Kidney (tissue), 14 donors: ENCODE data around the gene AKAP8. TPM values are rescaled to one million over a fixed set of nuclear protein-coding genes. Genes with fewer than 3 reads are reported as not detected.

Experiments
- DNase-seq, 5 donors: peaks; one replicate each; pipeline ENCODE4 v3.0.0-alpha.2; 2013 to 2020
- FAIRE-seq: peaks from 2 replicates; lab custom pipeline; 2012; peaks lifted over from hg19 to GRCh38; lab: Jason Lieb, UNC
- H3K27ac ChIP-seq, 2 donors: one replicate each; pipeline ENCODE4 v1.7.0; 2013; ENCODE audit warnings: low read depth in 2 of 2, low read length in 2 of 2, inconsistent platforms in 1 of 2
- H3K27me3 ChIP-seq: one replicate; pipeline ENCODE4 v1.7.1; 2013; ENCODE audit warnings: low read length, inconsistent platforms; ENCODE audit not compliant: control insufficient read depth, insufficient read depth
- H3K36me3 ChIP-seq, 3 donors: one replicate each; pipeline versions ENCODE4 v1.7.0 to v1.7.1; 2013; ENCODE audit warnings: low read length in 3 of 3, control low read depth in 1 of 3, inconsistent platforms in 1 of 3; ENCODE audit not compliant: insufficient read depth in 3 of 3, control insufficient read depth in 2 of 3
- H3K4me1 ChIP-seq, 3 donors: one replicate each; pipeline versions ENCODE4 v1.7.0 to v1.7.1; 2013; ENCODE audit warnings: low read length in 3 of 3, inconsistent platforms in 1 of 3, low read depth in 1 of 3; ENCODE audit not compliant: control insufficient read depth in 2 of 3, insufficient read depth in 2 of 3
- H3K4me3 ChIP-seq, 3 donors: one replicate each; pipeline versions ENCODE4 v1.7.0 to v1.8.1; 2013; ENCODE audit warnings: low read length in 3 of 3, control low read depth in 1 of 3, inconsistent platforms in 1 of 3
- H3K9ac ChIP-seq, 3 donors: one replicate each; pipeline versions ENCODE4 v1.7.0 to v1.7.1; 2013; ENCODE audit warnings: low read length in 3 of 3, control low read depth in 1 of 3, inconsistent platforms in 1 of 3
- H3K9me3 ChIP-seq, 3 donors: one replicate each; pipeline versions ENCODE4 v1.7.0 to v1.7.1; 2013; ENCODE audit warnings: low read length in 3 of 3, control low read depth in 1 of 3, inconsistent platforms in 1 of 3; ENCODE audit not compliant: control insufficient read depth in 2 of 3, insufficient read depth in 1 of 3
- intact Hi-C: fragments of 100-400 bp; cut with DNase I; formaldehyde crosslinking; loops from one replicate; pipeline ENCODE4 v1.11.1; 2022
- polyA plus RNA-seq: library from polyadenylated mRNA; stranded (reverse); fragments of 350-450 nt; fragmentation: Illumina TruSeq; extraction: RNeasy Lipid Tissue Mini Kit (QIAGEN cat#74804); gene quantifications from one replicate; pipeline ENCODE4 v1.2.3, GENCODE V29; 2014; ENCODE audit warnings: low read depth, low replicate concordance; ENCODE audit not compliant: insufficient read depth
- total RNA-seq: library from RNA; stranded (reverse); fragmentation: NEBNext Ultra II Directional; extraction: Animal tissue kit (Norgen Biotek cat#: 25700); gene quantifications from one replicate; pipeline ENCODE4 v1.2.1, GENCODE V29; 2021
- TF ChIP-seq, protein P1 (sequence below): IDR thresholded peaks from 3 replicates; pipeline ENCODE4 v1.5.1; 2012; ENCODE audit warnings: mild to moderate bottlenecking, moderate library complexity, borderline replicate concordance; ENCODE audit not compliant: insufficient read depth; ENCODE audit errors: extremely low read depth
- donor health status: control.
- donor health status: control.
- donor health status: control.
- donor health status: control.
- donor health status: control.
- donor health status: DM: yes; HTN: yes; CAD: no.
- donor health status: Normal renal cell carcinoma (clear cell type).

Gene AKAP8
- total and polyA plus RNA-seq, 2 donors from 2014 or later = 11.5 to 60.2 TPM

DNA sequence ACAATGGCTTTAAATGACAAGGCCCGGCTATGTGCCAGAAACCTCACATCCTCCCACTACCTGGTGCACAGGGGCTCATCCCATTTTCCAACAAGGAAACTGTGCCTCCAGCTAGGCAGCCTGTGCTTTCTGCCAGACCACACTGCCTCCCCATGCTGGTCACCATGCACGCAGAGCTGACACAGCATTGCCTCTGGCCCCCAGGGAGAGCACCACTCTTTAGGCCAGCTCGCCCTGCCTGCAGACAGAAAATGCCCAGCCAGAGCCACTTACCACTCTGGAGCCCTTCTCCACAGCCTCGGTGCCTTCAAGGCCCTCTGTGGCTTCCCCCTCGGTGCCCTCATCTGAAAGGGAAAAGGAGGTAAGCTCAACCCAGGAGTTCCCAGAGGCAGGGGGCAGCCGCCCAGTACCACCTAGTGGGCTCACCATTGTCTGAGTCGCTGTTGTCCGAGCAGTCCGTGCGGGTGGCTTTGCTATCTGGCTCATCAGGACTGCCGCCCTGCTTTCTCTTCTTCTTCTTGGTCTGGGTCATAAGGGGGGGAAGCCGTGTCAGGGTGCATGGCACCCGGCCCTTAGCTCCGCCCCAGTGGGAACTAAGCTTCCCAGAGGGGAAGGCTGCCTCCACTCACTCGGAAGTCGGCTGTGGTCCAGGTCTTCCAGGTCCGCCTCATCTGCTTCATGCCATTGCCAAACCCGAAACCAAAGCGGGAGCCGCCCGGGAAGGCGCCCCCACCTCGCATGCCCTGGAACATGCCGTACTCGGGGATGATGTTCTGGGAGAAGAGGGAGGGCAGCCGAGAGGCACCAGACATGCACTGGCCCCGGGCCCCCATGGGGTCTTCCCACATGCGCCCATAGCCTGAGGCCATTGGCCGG lies 21.2 kb upstream of the AKAP8 start:
- intact Hi-C loops = no loop called here
- no peaks in the 10 kb centered on the region for H3K9me3 ChIP-seq
- TF ChIP-seq, protein P1, sequence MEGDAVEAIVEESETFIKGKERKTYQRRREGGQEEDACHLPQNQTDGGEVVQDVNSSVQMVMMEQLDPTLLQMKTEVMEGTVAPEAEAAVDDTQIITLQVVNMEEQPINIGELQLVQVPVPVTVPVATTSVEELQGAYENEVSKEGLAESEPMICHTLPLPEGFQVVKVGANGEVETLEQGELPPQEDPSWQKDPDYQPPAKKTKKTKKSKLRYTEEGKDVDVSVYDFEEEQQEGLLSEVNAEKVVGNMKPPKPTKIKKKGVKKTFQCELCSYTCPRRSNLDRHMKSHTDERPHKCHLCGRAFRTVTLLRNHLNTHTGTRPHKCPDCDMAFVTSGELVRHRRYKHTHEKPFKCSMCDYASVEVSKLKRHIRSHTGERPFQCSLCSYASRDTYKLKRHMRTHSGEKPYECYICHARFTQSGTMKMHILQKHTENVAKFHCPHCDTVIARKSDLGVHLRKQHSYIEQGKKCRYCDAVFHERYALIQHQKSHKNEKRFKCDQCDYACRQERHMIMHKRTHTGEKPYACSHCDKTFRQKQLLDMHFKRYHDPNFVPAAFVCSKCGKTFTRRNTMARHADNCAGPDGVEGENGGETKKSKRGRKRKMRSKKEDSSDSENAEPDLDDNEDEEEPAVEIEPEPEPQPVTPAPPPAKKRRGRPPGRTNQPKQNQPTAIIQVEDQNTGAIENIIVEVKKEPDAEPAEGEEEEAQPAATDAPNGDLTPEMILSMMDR = no peak
- DNase-seq = no peak
- H3K9ac ChIP-seq = no peak overlapping the region
- no peak for FAIRE-seq
- peaks cover 0 to 15% (median 15%) of the 10 kb centered on the region in 3 donors for H3K4me1 ChIP-seq
- no peak overlapping the region for H3K27ac ChIP-seq
- no peak overlapping the region for H3K4me3 ChIP-seq
- no peaks in the 10 kb centered on the region for H3K27me3 ChIP-seq
- peaks cover 9 to 66% (median 40%) of the 10 kb centered on the region in 3 donors for H3K36me3 ChIP-seq

DNA sequence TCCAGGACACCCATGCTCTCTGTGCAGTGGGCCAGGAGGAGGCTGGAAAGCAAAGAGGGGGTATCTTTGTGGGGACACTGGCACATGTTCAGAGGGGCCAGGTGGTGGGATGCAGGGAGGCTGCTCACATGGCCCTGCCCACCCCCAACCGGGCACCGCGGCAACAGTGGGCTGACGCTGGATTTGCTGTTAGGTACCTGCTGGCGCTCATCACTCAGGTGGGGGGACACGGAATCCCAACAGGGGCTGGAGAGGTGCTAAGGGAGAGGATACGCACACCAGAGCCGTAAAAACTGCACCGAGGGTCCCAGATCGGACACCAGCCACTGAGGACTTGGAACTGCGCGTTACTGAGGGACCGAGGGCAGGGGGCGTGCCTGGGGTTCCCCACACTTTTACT lies 20.0 kb upstream of the AKAP8 start:
- intact Hi-C loops = no loop called here
- DNase-seq (no peak), FAIRE-seq (no peak)
- Histone ChIP-seq H3K27ac (no peak overlapping the region), H3K36me3 (peaks cover 9 to 66% (median 38%) of the 10 kb centered on the region in 3 donors), H3K9ac (no peak overlapping the region), H3K4me3 (no peak overlapping the region), H3K9me3 (no peaks in the 10 kb centered on the region), H3K27me3 (no peaks in the 10 kb centered on the region), H3K4me1 (peaks cover 0 to 10% (median 9%) of the 10 kb centered on the region in 3 donors)
- TF ChIP-seq, protein P1 = no peak

DNA sequence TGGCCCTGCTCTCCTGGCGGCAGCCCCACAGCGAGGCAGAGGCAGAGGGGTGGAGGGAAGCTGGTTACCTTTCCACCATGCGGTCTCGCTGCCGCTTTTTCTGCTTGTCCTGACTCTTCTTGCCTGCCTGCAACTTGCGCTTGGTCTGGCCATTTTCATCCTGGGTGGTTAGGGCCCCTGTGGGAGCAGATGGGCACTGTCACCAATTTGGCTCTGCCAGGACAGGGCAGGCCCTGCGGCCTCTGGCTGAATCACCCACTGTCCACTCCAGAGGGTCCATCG lies 19.6 kb upstream of the AKAP8 start:
- intact Hi-C loops = no loop called here
- no peaks in the 10 kb centered on the region for H3K27me3 ChIP-seq
- FAIRE-seq (no peak), DNase-seq (no peak)
- no peaks in the 10 kb centered on the region for H3K9me3 ChIP-seq
- no peak overlapping the region for H3K9ac ChIP-seq
- H3K4me1 ChIP-seq = peaks cover 0 to 7% (median 5%) of the 10 kb centered on the region in 3 donors
- H3K36me3 ChIP-seq = peaks cover 9 to 66% (median 41%) of the 10 kb centered on the region in 3 donors
- TF ChIP-seq, protein P1 = no peak
- no peak overlapping the region for H3K4me3 ChIP-seq
- H3K27ac ChIP-seq = no peak overlapping the region
